B cell (primary cell): Measurements from ENCODE around the gene TFEC. TPM values are rescaled to one million over a fixed set of nuclear protein-coding genes. Genes with fewer than 3 reads are reported as not detected.

Experiments
- ATAC-seq: fragments of 200-7000 bp; cut with Tn5 transposase; one replicate; pipeline ENCODE4 v1.10.0; 2021; ENCODE audit warnings: low read depth, mild to moderate bottlenecking, moderate number of reproducible peaks, moderate library complexity
- CTCF ChIA-PET: fragments of 350-600 bp; sonication (Branson Sonifier 250); formaldehyde crosslinking; loops from one replicate; lab custom pipeline; 2021; ENCODE audit warnings: antibody characterized with exemption, inconsistent platforms; lab: Charles Lee
- POLR2A ChIA-PET: fragments of 350-600 bp; sonication (Branson Sonifier 250); formaldehyde crosslinking; loops from one replicate; lab custom pipeline; 2021; ENCODE audit warnings: antibody characterized with exemption; lab: Charles Lee
- DNase-seq: peaks from one replicate; pipeline ENCODE4 v3.0.0; 2013
- H2AFZ ChIP-seq: 2 replicates; pipeline ENCODE4 v1.6.1; 2012; ENCODE audit warnings: mild to moderate bottlenecking, low read depth, low read length; ENCODE audit not compliant: insufficient read depth, poor library complexity, severe bottlenecking
- H3K27ac ChIP-seq, 2 donors: 1 replicate in 1 of 2; 2 replicates in 1 of 2; pipeline ENCODE4 v1.5.1; 2012 to 2013; ENCODE audit warnings: low read length in 2 of 2, mild to moderate bottlenecking in 2 of 2, moderate library complexity in 1 of 2
- H3K27me3 ChIP-seq, 4 experiments: fragments of 200-600 bp in 1 of 4; sonication (generic) in 1 of 4; replicated peaks in 1 of 4; 1 replicate in 2 of 4; 2 replicates in 2 of 4; pipeline versions ENCODE4 v1.6.1 to v1.7.0; 2013 to 2016; ENCODE audit warnings: low read length in 3 of 4, mild to moderate bottlenecking in 2 of 4, mixed read lengths in 1 of 4, moderate library complexity in 1 of 4; ENCODE audit not compliant: insufficient read depth in 4 of 4, control insufficient read depth in 3 of 4; ENCODE audit errors: control extremely low read depth in 1 of 4
- H3K36me3 ChIP-seq, 2 experiments: replicated peaks in 1 of 2; 1 replicate in 1 of 2; 2 replicates in 1 of 2; pipeline versions ENCODE4 v1.6.1 to v1.7.1; 2013; ENCODE audit warnings: low read length in 1 of 2; ENCODE audit not compliant: insufficient read depth in 2 of 2, control insufficient read depth in 1 of 2; ENCODE audit errors: control extremely low read depth in 1 of 2, extremely low read depth in 1 of 2
- H3K4me1 ChIP-seq, 2 donors: fragments of 200-600 bp in 1 of 2; sonication (generic) in 1 of 2; 1 replicate in 1 of 2; 2 replicates in 1 of 2; pipeline versions ENCODE4 v1.5.1 to v1.6.1; 2013 to 2017; ENCODE audit warnings: low read length in 2 of 2; ENCODE audit not compliant: control insufficient read depth in 2 of 2, insufficient read depth in 2 of 2
- H3K4me2 ChIP-seq: replicated peaks from 2 replicates; pipeline ENCODE3; 2012; ENCODE audit warnings: mild to moderate bottlenecking, low read depth, low read length; ENCODE audit not compliant: poor library complexity, severe bottlenecking
- H3K4me3 ChIP-seq, 5 experiments: fragments of 200-600 bp in 1 of 5; sonication (generic) in 1 of 5; 1 replicate in 3 of 5; 2 replicates in 2 of 5; pipeline versions ENCODE4 v1.5.1 to v1.7.0; 2011 to 2016; ENCODE audit warnings: low read length in 4 of 5, mild to moderate bottlenecking in 4 of 5, low read depth in 2 of 5, control low read depth in 1 of 5, moderate library complexity in 1 of 5; ENCODE audit not compliant: insufficient read depth in 1 of 5; ENCODE audit errors: control extremely low read depth in 1 of 5, extremely low read depth in 1 of 5
- H3K79me2 ChIP-seq: fragments of 200-600 bp; sonication (generic); one replicate; pipeline ENCODE4 v1.6.0; 2016; ENCODE audit warnings: low read length; ENCODE audit not compliant: control insufficient read depth, insufficient read depth
- H3K9ac ChIP-seq: fragments of 200-600 bp; sonication (generic); 2 replicates; pipeline ENCODE4 v1.6.1; 2017; ENCODE audit warnings: mild to moderate bottlenecking, low read length, moderate library complexity
- H3K9me3 ChIP-seq, 3 donors: one replicate each; pipeline versions ENCODE4 v1.6.1 to v1.7.1; 2013; ENCODE audit warnings: low read length in 2 of 3; ENCODE audit not compliant: control insufficient read depth in 2 of 3, insufficient read depth in 1 of 3; ENCODE audit errors: control extremely low read depth in 1 of 3
- H4K20me1 ChIP-seq: 2 replicates; pipeline ENCODE4 v1.6.0; 2012; ENCODE audit warnings: mild to moderate bottlenecking, low read length; ENCODE audit not compliant: insufficient read depth, control insufficient read depth, poor library complexity, severe bottlenecking
- H3K27ac Mint-ChIP-seq: one replicate; pipeline ENCODE4 v1.8.0; 2021; ENCODE audit warnings: mixed read lengths
- H3K27me3 Mint-ChIP-seq: one replicate; pipeline ENCODE4 v1.8.0; 2021; ENCODE audit warnings: mixed read lengths
- H3K4me1 Mint-ChIP-seq: one replicate; pipeline ENCODE4 v1.8.0; 2021; ENCODE audit warnings: mixed read lengths
- H3K4me3 Mint-ChIP-seq: one replicate; pipeline ENCODE4 v1.8.0; 2021; ENCODE audit warnings: mixed read lengths
- H3K9me3 Mint-ChIP-seq: one replicate; pipeline ENCODE4 v1.8.0; 2022; ENCODE audit warnings: mixed read lengths; ENCODE audit not compliant: insufficient read depth
- EZH2 ChIP-seq: IDR thresholded peaks from 2 replicates; pipeline ENCODE4 v1.6.1; 2012; ENCODE audit warnings: borderline replicate concordance, low read depth, mild to moderate bottlenecking, moderate library complexity, low read length; ENCODE audit not compliant: insufficient read depth, poor library complexity, severe bottlenecking
- WGBS: methylation state at CpG from one replicate; pipeline ENCODE4 v1.1.5; 2013; ENCODE audit warnings: missing lambda C conversion rate; ENCODE audit not compliant: insufficient coverage; 5-methylcytosine and 5-hydroxymethylcytosine counted together
- intact Hi-C: fragments of 100-400 bp; cut with micrococcal nuclease; formaldehyde crosslinking; loops from one replicate; pipeline ENCODE4 v1.10.0; 2022
- polyA plus RNA-seq: library from polyadenylated mRNA; depleted of rRNA; stranded (reverse); fragments of >200 nt; gene quantifications from 2 replicates; pipeline ENCODE4 v1.2.3, GENCODE V29; 2012
- total RNA-seq, 2 donors: library from RNA; stranded (reverse); fragments of 120-200 nt in 1 of 2; gene quantifications; 1 replicate in 1 of 2; 2 replicates in 1 of 2; pipeline versions ENCODE4 v1.2.3 to v1.2.4, GENCODE V29; 2013 to 2022
- TF ChIP-seq, protein P1 (sequence below): fragments of 200-600 bp; IDR thresholded peaks from one replicate; pipeline ENCODE4 v1.8.0; 2022; ENCODE audit warnings: antibody characterized with exemption, mild to moderate bottlenecking

Gene TFEC
- total and polyA plus RNA-seq, 2 donors (not counting 1 experiment from before 2014, with no cell fraction given): 17.3 to 36.3 TPM

DNA sequence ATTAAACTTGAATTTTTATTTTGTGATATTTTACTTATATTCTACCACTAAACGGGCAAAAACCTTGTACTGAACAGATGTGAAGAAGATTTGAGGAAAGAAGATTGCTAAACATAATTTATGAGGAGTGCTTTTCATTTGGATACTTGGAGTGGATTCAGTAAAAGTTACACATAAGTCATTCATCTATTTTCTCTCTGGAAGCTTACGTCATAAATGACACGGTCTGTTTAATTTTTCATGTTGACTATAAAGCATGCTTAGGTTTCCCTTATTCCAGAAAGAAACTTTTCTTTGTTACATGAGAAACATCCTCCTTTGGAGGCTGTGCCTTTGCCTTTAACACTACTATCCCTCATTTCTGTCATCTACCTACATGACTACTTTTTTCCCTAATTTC lies 53.9 kb downstream of the TFEC start:
- Histone ChIP-seq H2AFZ (no peak overlapping the region), H3K27ac (no peak overlapping the region), H3K27me3 (no peaks in the 10 kb centered on the region), H3K36me3 (no peaks in the 10 kb centered on the region), H4K20me1 (no peaks in the 10 kb centered on the region), H3K4me2 (no peak overlapping the region), H3K9ac (no peak overlapping the region), H3K4me3 (no peak overlapping the region), H3K9me3 (no peaks in the 10 kb centered on the region), H3K79me2 (no peaks in the 10 kb centered on the region), H3K4me1 (no peaks in the 10 kb centered on the region)
- CTCF ChIA-PET: no interaction called here
- Mint-ChIP-seq H3K4me3 (no peak overlapping the region), H3K9me3 (no peaks in the 10 kb centered on the region), H3K4me1 (no peaks in the 10 kb centered on the region), H3K27ac (no peak overlapping the region), H3K27me3 (no peaks in the 10 kb centered on the region)
- POLR2A ChIA-PET: no interaction called here
- intact Hi-C loops: no loop called here
- no peak for ATAC-seq
- WGBS: 100% methylated on average over 1 of the region's 3 CpGs
- no peak for TF ChIP-seq EZH2
- DNase-seq: no peak

DNA sequence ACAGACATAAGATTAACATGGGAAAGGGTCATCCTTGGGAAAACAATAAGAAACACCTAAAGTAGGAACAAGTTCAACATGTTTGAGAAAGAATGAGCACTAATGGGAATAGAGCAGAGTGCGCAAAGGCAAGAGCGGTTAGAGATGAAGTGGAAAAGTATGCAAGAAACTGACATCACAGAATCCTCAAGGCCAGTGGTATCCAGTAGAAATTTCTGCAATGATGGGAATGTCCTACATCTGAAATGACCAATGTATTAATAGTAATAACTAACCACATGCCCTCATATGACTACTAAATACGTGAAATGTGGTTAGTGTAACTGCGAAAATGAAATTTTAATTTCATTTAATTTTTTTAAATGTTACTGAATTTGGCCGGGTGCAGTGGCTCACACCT lies 54.8 kb downstream of the TFEC start:
- DNase-seq: no peak
- Mint-ChIP-seq H3K4me1 (no peaks in the 10 kb centered on the region), H3K27me3 (no peaks in the 10 kb centered on the region), H3K27ac (no peak overlapping the region), H3K9me3 (no peaks in the 10 kb centered on the region), H3K4me3 (no peak overlapping the region)
- intact Hi-C loops: no loop called here
- no peak overlapping the region for H3K4me3 ChIP-seq
- no peak overlapping the region for H3K4me2 ChIP-seq
- no peaks in the 10 kb centered on the region for H3K79me2 ChIP-seq
- CTCF ChIA-PET: no interaction called here
- no peak overlapping the region for H3K27ac ChIP-seq
- no peak overlapping the region for H3K9ac ChIP-seq
- H4K20me1 ChIP-seq: no peaks in the 10 kb centered on the region
- TF ChIP-seq EZH2: no peak
- TF ChIP-seq, protein P1, sequence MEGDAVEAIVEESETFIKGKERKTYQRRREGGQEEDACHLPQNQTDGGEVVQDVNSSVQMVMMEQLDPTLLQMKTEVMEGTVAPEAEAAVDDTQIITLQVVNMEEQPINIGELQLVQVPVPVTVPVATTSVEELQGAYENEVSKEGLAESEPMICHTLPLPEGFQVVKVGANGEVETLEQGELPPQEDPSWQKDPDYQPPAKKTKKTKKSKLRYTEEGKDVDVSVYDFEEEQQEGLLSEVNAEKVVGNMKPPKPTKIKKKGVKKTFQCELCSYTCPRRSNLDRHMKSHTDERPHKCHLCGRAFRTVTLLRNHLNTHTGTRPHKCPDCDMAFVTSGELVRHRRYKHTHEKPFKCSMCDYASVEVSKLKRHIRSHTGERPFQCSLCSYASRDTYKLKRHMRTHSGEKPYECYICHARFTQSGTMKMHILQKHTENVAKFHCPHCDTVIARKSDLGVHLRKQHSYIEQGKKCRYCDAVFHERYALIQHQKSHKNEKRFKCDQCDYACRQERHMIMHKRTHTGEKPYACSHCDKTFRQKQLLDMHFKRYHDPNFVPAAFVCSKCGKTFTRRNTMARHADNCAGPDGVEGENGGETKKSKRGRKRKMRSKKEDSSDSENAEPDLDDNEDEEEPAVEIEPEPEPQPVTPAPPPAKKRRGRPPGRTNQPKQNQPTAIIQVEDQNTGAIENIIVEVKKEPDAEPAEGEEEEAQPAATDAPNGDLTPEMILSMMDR: no peak
- H3K9me3 ChIP-seq: no peaks in the 10 kb centered on the region
- no peaks in the 10 kb centered on the region for H3K4me1 ChIP-seq
- ATAC-seq: no peak
- WGBS: no CpG with 5 or more reads among the region's 5 CpGs
- no peaks in the 10 kb centered on the region for H3K36me3 ChIP-seq
- POLR2A ChIA-PET: no interaction called here
- no peaks in the 10 kb centered on the region for H3K27me3 ChIP-seq
- H2AFZ ChIP-seq: no peak overlapping the region
